ENCODE measurements around the gene TGFBR3L.

- TF ChIP-seq POLR2A (IDR thresholded peaks at IDR 0.05; ENCODE audit: control extremely low read depth in 1 of 2, low read depth in 2 of 2, low read length in 2 of 2) (no peak), FOSL1 (IDR thresholded peaks at IDR 0.05; ENCODE audit: insufficient read depth, low read depth, low read length) (no peak), KDM1A (IDR thresholded peaks at IDR 0.05; ENCODE audit: borderline replicate concordance, low read length) (no peak), EP300 (IDR thresholded peaks at IDR 0.05; ENCODE audit: borderline replicate concordance in 1 of 2, low read depth in 2 of 2, low read length in 2 of 2) (no peak), CTCF (IDR thresholded peaks at IDR 0.05; ENCODE audit: control extremely low read depth in 1 of 3, insufficient read depth in 1 of 3, low read depth in 1 of 3, low read length in 3 of 3) (no peak), POLR2AphosphoS5 (IDR thresholded peaks at IDR 0.05; ENCODE audit: low read depth, low read length) (no peak), RBBP5 (IDR thresholded peaks at IDR 0.05; ENCODE audit: borderline replicate concordance, low read depth, low read length) (no peak), EGR1 (IDR thresholded peaks at IDR 0.05; ENCODE audit: borderline replicate concordance, low read depth, low read length) (no peak), JUN (IDR thresholded peaks at IDR 0.05; ENCODE audit: low read depth, low read length) (no peak), RAD21 (IDR thresholded peaks at IDR 0.05 in 1 of 2, conservative IDR thresholded peaks at IDR 0.05 in 1 of 2; ENCODE audit: low read depth in 2 of 2, low read length in 2 of 2) (no peak), CBX8 (IDR thresholded peaks at IDR 0.05; ENCODE audit: borderline replicate concordance, low read depth, low read length) (no peak)
Observed at GRCh38 chr19:7914099-7914498, 531 bp upstream of the TGFBR3L start.

Measured in H1 (cell line).